Fibroblast of gingiva (primary cell): Measurements from ENCODE around the gene NTM.
"Not testable (repeated sequence)": the region's sequence is repeated elsewhere in the genome, so short reads cannot be mapped to it uniquely, and the experiment has no call there.

Source experiments
- DNase-seq: peaks from one replicate; pipeline ENCODE4 v3.0.0-alpha.2; 2011; ENCODE audit warnings: low read depth

NTM gene

DNA sequence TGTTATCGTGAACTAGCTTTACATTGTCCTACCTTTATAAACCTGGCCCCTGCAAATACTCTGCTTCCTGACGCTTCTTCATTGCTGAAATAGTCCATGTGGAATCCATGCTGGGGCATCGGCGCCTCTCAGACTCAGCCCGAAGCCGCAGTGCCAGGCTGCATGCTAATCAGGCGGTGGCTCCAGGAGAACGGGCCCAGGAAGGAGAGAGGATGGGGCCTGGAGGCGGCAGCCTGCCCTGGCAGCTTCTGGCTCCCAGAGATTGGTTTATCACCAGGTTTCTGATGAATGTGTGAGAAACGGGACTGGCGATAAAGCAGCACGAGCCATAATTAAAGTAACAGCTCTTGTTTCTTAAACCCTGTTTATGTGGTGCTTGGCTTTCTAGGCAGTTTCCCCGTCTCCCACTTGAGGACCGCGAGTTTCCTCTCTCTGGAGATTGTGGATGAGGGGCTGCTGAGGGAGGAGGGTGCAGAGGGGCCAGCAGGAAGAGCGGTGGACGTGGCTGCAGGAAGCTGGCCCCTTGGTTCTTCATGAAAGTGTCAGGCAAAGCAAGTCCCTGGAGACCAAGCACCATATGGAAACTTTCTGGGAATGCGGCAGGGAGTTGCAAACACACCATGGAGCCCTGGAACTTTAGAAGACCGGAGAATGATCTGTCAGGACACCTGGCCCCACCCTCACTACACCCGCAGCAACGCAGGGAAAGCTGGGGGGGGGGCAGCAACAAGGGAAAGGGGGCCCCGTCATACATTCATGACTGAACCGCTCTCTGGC is 93.4 kb downstream of the NTM start:
- DNase-seq: no peak

DNA sequence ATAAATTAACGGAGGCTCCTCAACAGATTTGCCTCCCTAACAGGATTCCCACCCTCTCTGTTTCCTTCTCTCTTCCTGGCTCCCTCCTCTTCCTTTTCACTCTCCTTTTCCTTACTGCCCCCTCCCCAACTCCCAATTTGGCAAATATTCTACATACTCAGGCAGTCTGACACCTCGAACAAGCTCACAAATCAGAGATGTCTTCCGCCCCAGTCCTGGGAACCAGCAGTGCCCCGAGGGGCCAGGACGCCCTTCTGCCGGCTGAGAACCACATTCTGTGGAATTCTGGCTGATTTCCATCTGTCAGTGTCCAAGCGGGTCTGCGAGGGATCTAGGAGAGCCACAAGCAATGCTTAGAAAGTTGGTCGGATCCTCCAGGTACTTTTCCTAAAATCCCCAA is 94.0 kb downstream of the NTM start:
- no peak for DNase-seq

DNA sequence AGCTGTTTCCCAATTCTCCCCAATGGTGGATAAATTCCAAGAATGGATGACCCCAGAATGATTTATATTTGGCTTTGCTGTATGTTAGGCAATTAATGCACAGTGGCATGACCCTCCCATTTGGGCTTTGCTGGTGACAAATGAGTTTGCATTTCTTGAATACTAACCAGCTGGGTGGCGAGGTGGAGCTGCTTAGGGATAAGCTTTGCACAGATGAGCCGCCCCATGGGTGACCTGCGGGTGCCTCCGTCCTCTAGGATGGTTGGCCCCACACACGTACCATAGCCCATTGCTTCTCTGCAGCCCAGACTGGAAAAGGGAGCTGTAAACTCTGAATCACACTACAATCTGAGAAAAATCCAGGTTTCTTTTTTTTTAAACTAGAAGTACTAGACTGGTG is 94.6 kb downstream of the NTM start:
- DNase-seq: no peak

- DNase-seq: no peak
Measured at GRCh38 chr11:131465746-131466145, 95.3 kb downstream of the NTM start.

- DNase-seq: no peak
Measured at GRCh38 chr11:131467645-131468394, 97.4 kb downstream of the NTM start.

GRCh38 chr11:131468565-131468964 is 98.2 kb downstream of the NTM start:
- no peak for DNase-seq

GRCh38 chr11:131470216-131470925 is 100.0 kb downstream of the NTM start:
- DNase-seq: no peak

DNA sequence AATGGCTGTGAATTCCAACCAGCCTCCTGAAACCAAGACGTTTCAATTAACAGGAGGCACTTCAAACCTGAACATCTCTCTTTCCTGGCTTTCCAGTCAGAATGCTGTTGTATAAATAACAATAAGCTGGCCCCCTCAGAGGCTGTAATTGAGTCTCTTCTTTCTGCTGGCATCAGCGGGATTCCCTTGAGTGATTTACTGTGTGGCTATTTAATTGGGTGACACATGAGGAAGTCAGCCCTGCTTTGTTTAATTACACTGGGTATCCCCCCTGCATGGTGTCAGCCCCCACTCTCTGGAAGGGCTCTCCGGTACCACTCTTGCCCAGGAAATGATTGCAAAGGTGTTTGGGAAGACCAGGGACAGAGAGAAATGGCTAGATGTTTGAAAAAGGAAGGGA is 101.6 kb downstream of the NTM start:
- no peak for DNase-seq

- no peak for DNase-seq
Measured at GRCh38 chr11:131474947-131475346, 104.5 kb downstream of the NTM start.

DNA sequence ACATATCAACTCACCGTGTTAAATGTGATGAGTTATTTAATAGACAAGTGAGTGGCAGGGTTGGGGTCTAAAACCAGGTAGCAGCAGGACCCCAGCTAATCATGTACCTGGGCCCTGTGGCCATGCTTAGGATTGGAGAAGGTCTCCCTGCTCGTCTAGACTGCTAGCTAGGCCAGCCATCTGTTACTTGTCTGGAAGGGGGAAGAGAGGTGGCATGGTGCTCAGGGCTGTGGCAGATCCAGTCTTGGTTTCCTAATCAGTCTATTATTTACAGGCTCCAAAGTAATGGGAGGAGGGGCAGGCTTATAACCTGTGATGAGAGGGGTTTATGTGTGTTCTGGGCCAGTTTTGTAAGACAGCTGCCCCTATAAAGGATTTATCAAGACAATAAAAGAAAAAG is 105.9 kb downstream of the NTM start:
- no peak for DNase-seq

DNA sequence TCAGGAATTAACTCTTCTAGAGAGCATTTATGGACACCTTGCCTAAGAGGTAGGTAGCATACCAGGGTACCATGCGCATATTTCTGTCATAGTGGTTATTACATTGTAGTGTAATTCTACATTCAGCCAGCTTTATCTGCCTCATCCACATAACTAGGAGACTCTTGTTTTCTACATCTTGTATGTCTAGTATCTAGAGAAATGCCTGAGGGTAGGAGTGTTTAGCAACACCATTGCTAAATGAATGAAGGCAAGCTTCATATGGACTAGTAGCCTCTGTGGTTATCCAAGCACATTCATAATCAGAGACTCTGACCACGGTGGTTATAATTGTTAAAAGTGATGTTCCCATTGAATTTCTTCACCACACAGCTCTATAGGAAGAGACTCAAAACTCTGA is 107.9 kb downstream of the NTM start:
- no peak for DNase-seq

DNA sequence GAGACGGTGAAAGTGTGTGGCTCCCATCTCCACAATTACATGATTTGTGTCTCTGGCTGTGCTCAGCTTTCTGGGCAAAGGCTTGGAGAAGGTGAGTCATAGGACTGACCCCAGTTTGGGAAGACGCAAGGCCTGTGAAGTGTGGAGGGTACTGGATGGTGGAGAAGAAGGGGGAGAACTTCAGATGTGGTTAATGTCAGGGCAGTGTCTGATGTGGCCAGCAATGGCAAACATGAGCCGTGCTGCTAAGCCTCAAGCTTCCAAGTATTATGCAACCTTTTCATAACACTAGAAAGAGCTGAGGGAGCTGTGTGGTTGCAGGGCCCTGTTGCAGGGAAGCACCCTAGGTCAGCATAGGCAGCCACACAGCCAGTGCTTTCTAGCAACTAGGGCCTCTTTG is 110.9 kb downstream of the NTM start:
- no peak for DNase-seq

DNA sequence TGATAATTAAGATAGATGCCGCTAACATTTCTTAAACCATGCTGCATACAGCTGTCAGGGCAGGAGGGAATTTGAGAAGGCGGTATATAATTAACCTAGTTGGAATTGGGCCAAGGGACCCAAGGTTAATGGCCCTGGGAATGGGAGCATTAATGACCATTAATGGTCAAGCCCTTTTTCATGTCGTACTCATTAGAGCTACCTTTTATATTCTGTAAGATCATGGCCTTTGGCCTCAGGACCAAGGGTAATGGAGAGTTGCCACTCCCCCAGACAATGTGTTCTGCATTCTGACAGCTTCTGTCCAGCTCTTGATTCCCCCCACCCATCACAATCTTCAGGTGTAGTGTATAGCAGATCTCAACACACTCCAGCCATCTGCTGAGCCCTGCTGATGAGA is 111.6 kb downstream of the NTM start:
- DNase-seq: no peak

GRCh38 chr11:131483453-131483852 is 113.0 kb downstream of the NTM start:
- no peak for DNase-seq

DNA sequence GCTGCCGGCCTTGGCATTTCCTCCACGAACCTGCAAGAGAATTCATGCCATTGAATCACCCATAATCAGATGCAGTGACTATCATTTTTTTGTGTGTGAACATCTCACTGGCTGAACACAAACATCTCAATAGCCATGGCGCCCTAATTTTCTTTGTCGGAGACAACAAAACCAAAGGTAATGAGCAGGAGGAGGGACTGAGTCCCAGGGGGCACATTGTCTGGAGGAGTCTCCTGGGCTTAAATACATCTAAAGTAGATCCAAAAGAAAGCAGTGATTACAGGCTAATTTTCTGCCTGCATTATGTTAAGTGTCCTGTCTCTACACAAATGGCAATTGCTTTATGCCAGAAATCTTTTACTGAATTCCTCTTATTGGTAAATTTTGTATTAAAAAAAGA is 113.5 kb downstream of the NTM start:
- DNase-seq: no peak

GRCh38 chr11:131486100-131486499 is 115.7 kb downstream of the NTM start:
- no peak for DNase-seq

- DNase-seq: no peak
Measured at GRCh38 chr11:131486937-131487635, 116.7 kb downstream of the NTM start.

GRCh38 chr11:131488238-131488637 is 117.8 kb downstream of the NTM start:
- no peak for DNase-seq

DNA sequence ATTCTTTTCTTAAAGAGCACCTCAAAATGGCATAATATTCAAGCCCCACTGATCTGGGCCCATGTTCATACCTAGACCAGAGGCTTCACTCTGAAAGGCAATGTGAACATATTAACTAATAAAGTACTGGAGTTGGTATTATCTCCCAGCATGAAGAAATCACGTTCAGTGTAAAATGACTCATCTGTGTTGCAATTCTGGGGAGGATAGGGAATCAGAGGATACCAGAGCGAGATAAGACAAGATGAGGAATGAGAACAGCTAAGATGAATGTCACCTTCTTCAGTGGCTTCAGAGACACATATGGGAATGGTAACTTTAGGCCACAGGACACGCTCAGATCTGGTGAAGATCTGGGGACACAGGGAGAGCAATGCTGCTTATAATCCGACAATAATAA is 121.1 kb downstream of the NTM start:
- no peak for DNase-seq

- no peak for DNase-seq
Measured at GRCh38 chr11:131495423-131495822, 125.0 kb downstream of the NTM start.

GRCh38 chr11:131497686-131498085 is 127.3 kb downstream of the NTM start:
- not testable (repeated sequence) for DNase-seq

DNA sequence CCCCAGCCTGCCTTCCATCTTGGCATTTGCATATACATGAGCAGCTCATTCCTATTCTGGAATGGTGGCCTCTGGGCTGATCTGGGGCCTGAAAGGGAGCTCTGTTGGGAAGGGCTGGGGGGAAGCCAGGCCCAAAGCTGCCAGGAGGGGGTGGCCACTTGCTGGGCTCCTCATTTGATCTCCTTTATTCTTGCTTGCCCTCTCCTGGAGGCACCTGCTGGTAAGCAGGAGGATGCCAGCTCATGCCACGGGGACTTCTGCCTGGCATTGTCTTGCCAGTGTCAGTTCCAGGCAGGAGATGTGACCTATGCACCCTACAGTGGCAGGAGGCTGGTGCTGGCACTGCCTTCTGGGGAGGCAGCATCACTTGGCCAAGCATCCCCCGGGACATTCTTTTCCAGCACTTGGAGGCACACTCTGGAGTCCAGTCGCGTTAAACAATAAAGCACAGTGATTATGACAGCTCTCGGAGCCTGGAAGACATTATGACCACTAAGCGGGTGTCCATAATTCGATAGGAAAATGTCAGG is 128.3 kb downstream of the NTM start:
- DNase-seq: no peak
